GM19238 (cell line): ENCODE data around the gene SLC15A2.
"Not testable (repeated sequence)": the region's sequence is repeated elsewhere in the genome, so short reads cannot be mapped to it uniquely, and the experiment has no call there.

Experiments used
- DNase-seq: peaks from one replicate; pipeline ENCODE4 v3.0.0; 2011; ENCODE audit warnings: low spot score; ENCODE audit not compliant: insufficient read length

The SLC15A2 gene

GRCh38 chr3:121894301-121894990 is at the start of gene SLC15A2:
TSS of gene SLC15A2 (plus strand) at chr3:121894401. CDS start at chr3:121894477, 76 bp downstream.
- DNase-seq, result no peak

GRCh38 chr3:121844892-121845291 is 49.3 kb upstream of the SLC15A2 start:
- DNase-seq, result no peak

- DNase-seq, result no peak
Observed at GRCh38 chr3:121852256-121852655, 41.9 kb upstream of the SLC15A2 start.

- DNase-seq, result no peak
Observed at GRCh38 chr3:121855555-121855954, 38.6 kb upstream of the SLC15A2 start.

- DNase-seq, result not testable (repeated sequence)
Observed at GRCh38 chr3:121857778-121858177, 36.4 kb upstream of the SLC15A2 start.

- DNase-seq, result not testable (repeated sequence)
Observed at GRCh38 chr3:121863247-121863646, 31.0 kb upstream of the SLC15A2 start.

- DNase-seq, result no peak
Observed at GRCh38 chr3:121863801-121864200, 30.4 kb upstream of the SLC15A2 start.

- DNase-seq, result no peak
Observed at GRCh38 chr3:121869736-121870135, 24.5 kb upstream of the SLC15A2 start.

GRCh38 chr3:121870717-121871116 is 23.5 kb upstream of the SLC15A2 start:
- no peak for DNase-seq

- no peak for DNase-seq
Observed at GRCh38 chr3:121871430-121871829, 22.8 kb upstream of the SLC15A2 start.

- no peak for DNase-seq
Observed at GRCh38 chr3:121878411-121878810, 15.8 kb upstream of the SLC15A2 start.

- no peak for DNase-seq
Observed at GRCh38 chr3:121883507-121883906, 10.7 kb upstream of the SLC15A2 start.

GRCh38 chr3:121885386-121885785 is 8.8 kb upstream of the SLC15A2 start:
- no peak for DNase-seq

- DNase-seq, result no peak
Observed at GRCh38 chr3:121895121-121895520, 920 bp downstream of the SLC15A2 start.

GRCh38 chr3:121895736-121896135 is 1.5 kb downstream of the SLC15A2 start:
- DNase-seq, result no peak

GRCh38 chr3:121896823-121897222 is 2.6 kb downstream of the SLC15A2 start:
- DNase-seq, result no peak

GRCh38 chr3:121897296-121897695 is 3.1 kb downstream of the SLC15A2 start:
- DNase-seq, result no peak

GRCh38 chr3:121913305-121913990 is 19.2 kb downstream of the SLC15A2 start:
- no peak for DNase-seq

GRCh38 chr3:121914081-121914998 is 20.1 kb downstream of the SLC15A2 start:
- DNase-seq, result no peak

GRCh38 chr3:121916189-121916588 is 22.0 kb downstream of the SLC15A2 start:
- no peak for DNase-seq

- no peak for DNase-seq
Observed at GRCh38 chr3:121918779-121919483, 24.7 kb downstream of the SLC15A2 start.
